ENCODE measurements around the gene ANKRA2.

GRCh38 chr5:73522989-73523388 is 42.5 kb downstream of the ANKRA2 start:
- no peak for TF ChIP-seq CTCF (IDR thresholded peaks at IDR 0.05)
- TF ChIP-seq POLR2AphosphoS5 (IDR thresholded peaks at IDR 0.05): no peak
